ENCODE data around the gene NCCRP1.

NCCRP1 gene

GRCh38 chr19:39168258-39169142 is 28.3 kb upstream of the NCCRP1 start:
- no peak overlapping the region for H3K4me3 ChIP-seq (ENCODE audit: low read length in 2 of 2)
- H3K79me1 ChIP-seq (ENCODE audit: low read depth, low read length) = peaks cover 13% of the 10 kb centered on the region
- H4K8ac ChIP-seq (ENCODE audit: low read depth, low read length) = peak overlapping the region; percentile 82
- H3K9ac ChIP-seq (ENCODE audit: low read depth, low read length, poor library complexity) = no peak overlapping the region
- no peak overlapping the region for H3K4ac ChIP-seq (ENCODE audit: low read length)
- no peak overlapping the region for H2BK12ac ChIP-seq (ENCODE audit: low read length)
- no peak overlapping the region for H3K23ac ChIP-seq (ENCODE audit: low read depth, low read length, poor library complexity)
- no peak overlapping the region for H2AK5ac ChIP-seq (ENCODE audit: low read depth, low read length)
- H2BK15ac ChIP-seq (ENCODE audit: low read length) = no peak overlapping the region
- H2BK5ac ChIP-seq (ENCODE audit: low read length) = no peak overlapping the region
- H3K4me2 ChIP-seq (ENCODE audit: insufficient read depth, low read length, poor library complexity, severe bottlenecking) = no peak overlapping the region
- H3K14ac ChIP-seq (ENCODE audit: low read length) = peak overlapping the region; percentile 38
- no CpG with 5 or more reads among the region's 23 CpGs for WGBS, 2 donors (ENCODE audit: extremely low coverage in 2 of 2, insufficient read length in 2 of 2, insufficient replicate concordance in 1 of 2)
- H4K91ac ChIP-seq (ENCODE audit: low read depth, low read length, poor library complexity) = no peak overlapping the region
- no peaks in the 10 kb centered on the region for H3K9me3 ChIP-seq (replicated peaks in 1 of 2; ENCODE audit: control insufficient read depth in 2 of 2, insufficient read depth in 1 of 2, low read depth in 1 of 2, low read length in 2 of 2)
- no peaks in the 10 kb centered on the region for H3K27me3 ChIP-seq (ENCODE audit: control insufficient read depth in 3 of 3, insufficient read depth in 3 of 3, low read depth in 1 of 3, low read length in 3 of 3)
- H3K36me3 ChIP-seq (replicated peaks in 1 of 2; ENCODE audit: control insufficient read depth in 2 of 2, insufficient read depth in 2 of 2, low read length in 2 of 2) = peaks cover 24 to 26% of the 10 kb centered on the region in 2 donors
- DNase-seq (ENCODE audit: low spot score) = no peak
- H3K18ac ChIP-seq (ENCODE audit: low read length) = peak overlapping the region; percentile 57
- peaks cover 5 to 6% of the 10 kb centered on the region in 2 donors for H3K4me1 ChIP-seq (ENCODE audit: control insufficient read depth in 2 of 2, insufficient read depth in 1 of 2, low read depth in 1 of 2, low read length in 2 of 2)
- H3K27ac ChIP-seq (replicated peaks; ENCODE audit: low read length) = no peak overlapping the region
- no peak overlapping the region for H2AFZ ChIP-seq (ENCODE audit: low read length)
- no peak overlapping the region for H2BK120ac ChIP-seq (ENCODE audit: low read depth, low read length)

DNA sequence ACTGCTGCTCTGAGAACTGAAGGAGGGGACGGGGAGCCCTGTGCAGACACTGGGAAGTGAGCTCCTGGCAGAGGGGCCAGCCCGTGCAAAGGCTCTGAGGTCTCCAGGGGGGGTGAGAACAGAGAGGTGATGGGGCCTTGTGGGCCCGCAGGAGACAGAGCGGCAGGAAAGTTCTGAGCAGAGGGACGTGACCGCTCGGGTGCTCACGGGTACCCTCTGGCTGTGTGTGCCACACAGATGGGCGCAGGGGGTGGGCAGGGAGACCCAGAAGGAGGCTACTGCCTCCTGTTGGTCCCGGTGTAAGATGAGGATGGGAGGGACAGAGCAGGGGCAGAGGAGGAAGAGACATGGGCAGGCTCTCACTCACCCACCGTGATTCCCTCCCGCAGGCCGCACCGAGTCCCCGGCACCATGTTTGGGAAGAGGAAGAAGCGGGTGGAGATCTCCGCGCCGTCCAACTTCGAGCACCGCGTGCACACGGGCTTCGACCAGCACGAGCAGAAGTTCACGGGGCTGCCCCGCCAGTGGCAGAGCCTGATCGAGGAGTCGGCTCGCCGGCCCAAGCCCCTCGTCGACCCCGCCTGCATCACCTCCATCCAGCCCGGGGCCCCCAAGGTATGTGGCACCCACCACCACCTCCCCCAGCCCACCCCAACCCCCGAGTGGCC is 27.5 kb upstream of the NCCRP1 start:
- no peak overlapping the region for H4K8ac ChIP-seq (ENCODE audit: low read depth, low read length)
- peaks cover 12% of the 10 kb centered on the region for H3K79me1 ChIP-seq (ENCODE audit: low read depth, low read length)
- H2AFZ ChIP-seq (ENCODE audit: low read length) = no peak overlapping the region
- H2BK5ac ChIP-seq (ENCODE audit: low read length) = no peak overlapping the region
- no peaks in the 10 kb centered on the region for H3K27me3 ChIP-seq (ENCODE audit: control insufficient read depth in 3 of 3, insufficient read depth in 3 of 3, low read depth in 1 of 3, low read length in 3 of 3)
- no peak overlapping the region for H2BK12ac ChIP-seq (ENCODE audit: low read length)
- H4K91ac ChIP-seq (ENCODE audit: low read depth, low read length, poor library complexity) = no peak overlapping the region
- H3K23ac ChIP-seq (ENCODE audit: low read depth, low read length, poor library complexity) = no peak overlapping the region
- no peaks in the 10 kb centered on the region for H3K9me3 ChIP-seq (replicated peaks in 1 of 2; ENCODE audit: control insufficient read depth in 2 of 2, insufficient read depth in 1 of 2, low read depth in 1 of 2, low read length in 2 of 2)
- no peak overlapping the region for H3K27ac ChIP-seq (replicated peaks; ENCODE audit: low read length)
- H3K4ac ChIP-seq (ENCODE audit: low read length) = no peak overlapping the region
- peaks cover 5 to 6% of the 10 kb centered on the region in 2 donors for H3K4me1 ChIP-seq (ENCODE audit: control insufficient read depth in 2 of 2, insufficient read depth in 1 of 2, low read depth in 1 of 2, low read length in 2 of 2)
- H3K18ac ChIP-seq (ENCODE audit: low read length) = no peak overlapping the region
- H3K9ac ChIP-seq (ENCODE audit: low read depth, low read length, poor library complexity) = no peak overlapping the region
- H3K36me3 ChIP-seq (replicated peaks in 1 of 2; ENCODE audit: control insufficient read depth in 2 of 2, insufficient read depth in 2 of 2, low read length in 2 of 2) = peaks cover 24 to 30% of the 10 kb centered on the region in 2 donors
- no CpG with 5 or more reads among the region's 36 CpGs for WGBS, 2 donors (ENCODE audit: extremely low coverage in 2 of 2, insufficient read length in 2 of 2, insufficient replicate concordance in 1 of 2)
- H3K4me2 ChIP-seq (ENCODE audit: insufficient read depth, low read length, poor library complexity, severe bottlenecking) = no peak overlapping the region
- no peak overlapping the region for H3K14ac ChIP-seq (ENCODE audit: low read length)
- H2BK15ac ChIP-seq (ENCODE audit: low read length) = no peak overlapping the region
- no peak overlapping the region for H3K4me3 ChIP-seq (ENCODE audit: low read length in 2 of 2)
- no peak overlapping the region for H2BK120ac ChIP-seq (ENCODE audit: low read depth, low read length)
- no peak for DNase-seq (ENCODE audit: low spot score)
- no peak overlapping the region for H2AK5ac ChIP-seq (ENCODE audit: low read depth, low read length)

DNA sequence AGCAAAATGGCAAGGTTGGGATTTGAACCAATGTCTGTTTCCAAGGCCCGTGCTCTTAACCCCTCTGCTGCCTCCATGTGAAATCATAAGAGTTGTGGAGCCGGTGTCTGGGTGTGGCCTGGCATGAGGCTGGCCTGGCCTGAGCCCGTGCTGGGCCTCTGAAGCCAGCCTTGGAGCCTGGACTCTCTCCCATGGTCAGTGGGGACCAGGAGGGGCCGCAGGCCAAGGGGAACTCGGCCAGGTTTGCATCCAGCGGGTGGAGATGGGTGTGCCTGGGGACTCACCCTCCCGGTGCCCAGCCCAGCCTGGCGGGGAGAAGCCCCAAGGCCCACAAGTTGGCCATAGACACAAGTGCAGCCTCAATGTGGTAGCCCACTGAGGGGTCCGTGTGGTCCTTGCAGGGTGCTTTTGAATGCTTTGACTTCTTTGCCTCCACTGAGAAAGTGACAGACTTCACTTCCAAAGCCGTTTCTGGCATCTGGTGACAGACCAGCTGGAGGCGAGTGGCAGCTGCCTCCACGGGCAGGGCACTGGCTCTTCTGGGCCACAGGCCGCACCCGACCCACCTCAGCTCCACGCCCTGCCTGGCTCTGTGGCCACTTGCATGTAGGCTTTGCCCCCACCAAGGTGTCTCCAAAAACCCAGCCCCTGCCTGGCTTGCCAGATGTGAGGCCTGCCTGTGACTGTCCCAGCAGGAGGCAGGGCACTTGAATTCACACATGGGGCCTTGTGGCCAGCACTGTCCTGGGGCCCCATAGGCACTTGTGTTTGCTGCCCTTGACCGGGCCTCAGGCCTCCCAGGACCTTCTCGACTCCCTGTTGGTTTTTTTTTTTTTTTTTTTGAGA is 26.2 kb upstream of the NCCRP1 start:
- H3K27ac ChIP-seq (replicated peaks; ENCODE audit: low read length) = no peak overlapping the region
- no peak overlapping the region for H2BK5ac ChIP-seq (ENCODE audit: low read length)
- DNase-seq (ENCODE audit: low spot score) = no peak
- peaks cover 31 to 37% of the 10 kb centered on the region in 2 donors for H3K36me3 ChIP-seq (replicated peaks in 1 of 2; ENCODE audit: control insufficient read depth in 2 of 2, insufficient read depth in 2 of 2, low read length in 2 of 2)
- H3K27me3 ChIP-seq (ENCODE audit: control insufficient read depth in 3 of 3, insufficient read depth in 3 of 3, low read depth in 1 of 3, low read length in 3 of 3) = no peaks in the 10 kb centered on the region
- no peak overlapping the region for H3K14ac ChIP-seq (ENCODE audit: low read length)
- no peaks in the 10 kb centered on the region for H3K9me3 ChIP-seq (replicated peaks in 1 of 2; ENCODE audit: control insufficient read depth in 2 of 2, insufficient read depth in 1 of 2, low read depth in 1 of 2, low read length in 2 of 2)
- H2AK5ac ChIP-seq (ENCODE audit: low read depth, low read length) = no peak overlapping the region
- WGBS, 2 donors (ENCODE audit: extremely low coverage in 2 of 2, insufficient read length in 2 of 2, insufficient replicate concordance in 1 of 2) = no CpG with 5 or more reads among the region's 17 CpGs
- no peak overlapping the region for H3K4ac ChIP-seq (ENCODE audit: low read length)
- H3K4me1 ChIP-seq (ENCODE audit: control insufficient read depth in 2 of 2, insufficient read depth in 1 of 2, low read depth in 1 of 2, low read length in 2 of 2) = peaks cover 5 to 6% of the 10 kb centered on the region in 2 donors
- H3K9ac ChIP-seq (ENCODE audit: low read depth, low read length, poor library complexity) = no peak overlapping the region
- no peak overlapping the region for H3K4me3 ChIP-seq (ENCODE audit: low read length in 2 of 2)
- peak overlapping the region; percentile 80 for H3K23ac ChIP-seq (ENCODE audit: low read depth, low read length, poor library complexity)
- no peak overlapping the region for H4K8ac ChIP-seq (ENCODE audit: low read depth, low read length)
- H2BK12ac ChIP-seq (ENCODE audit: low read length) = no peak overlapping the region
- H2AFZ ChIP-seq (ENCODE audit: low read length) = no peak overlapping the region
- no peak overlapping the region for H4K91ac ChIP-seq (ENCODE audit: low read depth, low read length, poor library complexity)
- H3K4me2 ChIP-seq (ENCODE audit: insufficient read depth, low read length, poor library complexity, severe bottlenecking) = no peak overlapping the region
- no peak overlapping the region for H3K18ac ChIP-seq (ENCODE audit: low read length)
- H2BK120ac ChIP-seq (ENCODE audit: low read depth, low read length) = no peak overlapping the region
- peaks cover 10% of the 10 kb centered on the region for H3K79me1 ChIP-seq (ENCODE audit: low read depth, low read length)
- H2BK15ac ChIP-seq (ENCODE audit: low read length) = no peak overlapping the region

Measured in neuronal stem cell (in vitro differentiated cells).